Liver (tissue), 3 donors: ENCODE measurements around the gene ELK3.

ENCODE experiments used
- CTCF ChIP-seq: fragments of 150-350 bp; IDR thresholded peaks from 2 replicates; pipeline ENCODE4 v1.5.1; 2017; ENCODE audit warnings: improper control_type of control experiment, low read depth, low read length; ENCODE audit not compliant: missing input control
- SP1 ChIP-seq: IDR thresholded peaks from 2 replicates; pipeline ENCODE4 v1.6.1; 2018; ENCODE audit warnings: antibody characterized with exemption, mild to moderate bottlenecking
- TAF1 ChIP-seq: conservative IDR thresholded peaks from 2 replicates; pipeline ENCODE4 v1.6.1; 2016; ENCODE audit warnings: antibody characterized with exemption, mild to moderate bottlenecking
- TF ChIP-seq, protein P1 (sequence below): IDR thresholded peaks from 2 replicates; pipeline ENCODE4 v1.6.1; 2016; ENCODE audit warnings: antibody characterized with exemption
- TF ChIP-seq, protein P2 (sequence below): IDR thresholded peaks from 2 replicates; pipeline ENCODE4 v1.6.1; 2016; ENCODE audit warnings: antibody characterized with exemption
- donor health status: healthy.
- donor health status: healthy.

DNA sequence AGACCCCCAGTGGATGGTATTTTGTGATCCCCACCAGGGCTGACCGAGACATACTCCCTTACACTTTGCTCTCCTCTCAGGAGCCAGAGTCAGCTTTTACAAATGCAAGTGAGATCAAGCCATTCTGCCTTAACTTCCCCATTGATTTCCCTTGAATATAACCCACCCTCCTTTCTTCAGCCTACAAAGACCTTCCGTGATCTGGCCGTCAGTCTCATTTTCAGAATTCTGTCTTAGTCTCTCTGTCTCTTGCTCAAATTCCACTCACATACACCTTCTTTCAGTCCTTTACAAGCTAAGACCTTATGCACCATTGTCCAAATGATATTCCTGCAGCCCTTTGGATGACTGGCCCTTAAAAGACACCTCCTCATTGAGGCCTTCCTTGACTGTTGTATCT lies 39.0 kb upstream of the ELK3 start:
- TF ChIP-seq CTCF (no peak), SP1 (no peak), TAF1 (no peak)
- TF ChIP-seq, protein P1, sequence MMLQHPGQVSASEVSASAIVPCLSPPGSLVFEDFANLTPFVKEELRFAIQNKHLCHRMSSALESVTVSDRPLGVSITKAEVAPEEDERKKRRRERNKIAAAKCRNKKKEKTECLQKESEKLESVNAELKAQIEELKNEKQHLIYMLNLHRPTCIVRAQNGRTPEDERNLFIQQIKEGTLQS = no peak
- TF ChIP-seq, protein P2, sequence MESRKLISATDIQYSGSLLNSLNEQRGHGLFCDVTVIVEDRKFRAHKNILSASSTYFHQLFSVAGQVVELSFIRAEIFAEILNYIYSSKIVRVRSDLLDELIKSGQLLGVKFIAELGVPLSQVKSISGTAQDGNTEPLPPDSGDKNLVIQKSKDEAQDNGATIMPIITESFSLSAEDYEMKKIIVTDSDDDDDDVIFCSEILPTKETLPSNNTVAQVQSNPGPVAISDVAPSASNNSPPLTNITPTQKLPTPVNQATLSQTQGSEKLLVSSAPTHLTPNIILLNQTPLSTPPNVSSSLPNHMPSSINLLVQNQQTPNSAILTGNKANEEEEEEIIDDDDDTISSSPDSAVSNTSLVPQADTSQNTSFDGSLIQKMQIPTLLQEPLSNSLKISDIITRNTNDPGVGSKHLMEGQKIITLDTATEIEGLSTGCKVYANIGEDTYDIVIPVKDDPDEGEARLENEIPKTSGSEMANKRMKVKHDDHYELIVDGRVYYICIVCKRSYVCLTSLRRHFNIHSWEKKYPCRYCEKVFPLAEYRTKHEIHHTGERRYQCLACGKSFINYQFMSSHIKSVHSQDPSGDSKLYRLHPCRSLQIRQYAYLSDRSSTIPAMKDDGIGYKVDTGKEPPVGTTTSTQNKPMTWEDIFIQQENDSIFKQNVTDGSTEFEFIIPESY = no peak
